NCI-H524 (cell line): ENCODE results near the gene PROK1.
"Not testable (repeated sequence)": the region's sequence is repeated elsewhere in the genome, so short reads cannot be mapped to it uniquely, and the experiment has no call there.

ENCODE experiments used
- DNase-seq, 2 experiments: peaks; one replicate each; lab custom pipeline; 2025; lab: John Stamatoyannopoulos, UW

Gene PROK1, protein sequence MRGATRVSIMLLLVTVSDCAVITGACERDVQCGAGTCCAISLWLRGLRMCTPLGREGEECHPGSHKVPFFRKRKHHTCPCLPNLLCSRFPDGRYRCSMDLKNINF

DNA sequence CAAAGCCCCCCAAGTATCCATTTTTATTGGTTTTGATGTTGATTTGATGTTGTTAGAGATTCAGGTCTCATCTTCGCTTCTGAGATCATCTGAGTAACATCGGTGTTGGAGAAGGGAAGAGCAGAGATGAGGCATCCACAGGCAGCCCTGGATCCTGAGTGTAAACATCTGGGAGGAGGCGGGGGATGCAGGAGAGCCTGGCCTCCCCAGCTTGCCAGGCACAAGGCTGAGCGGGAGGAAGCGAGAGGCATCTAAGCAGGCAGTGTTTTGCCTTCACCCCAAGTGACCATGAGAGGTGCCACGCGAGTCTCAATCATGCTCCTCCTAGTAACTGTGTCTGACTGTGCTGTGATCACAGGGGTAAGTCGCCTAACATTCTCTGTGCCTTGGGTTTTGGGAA lies at the start of gene PROK1:
Gene PROK1 (plus strand): TSS at position 221 of the 400 bp plus-strand sequence. CDS start 68 bp downstream, at position 289.
- no peak for DNase-seq

GRCh38 chr1:110403805-110404204 lies 47.1 kb upstream of the PROK1 start:
- no peak for DNase-seq

DNA sequence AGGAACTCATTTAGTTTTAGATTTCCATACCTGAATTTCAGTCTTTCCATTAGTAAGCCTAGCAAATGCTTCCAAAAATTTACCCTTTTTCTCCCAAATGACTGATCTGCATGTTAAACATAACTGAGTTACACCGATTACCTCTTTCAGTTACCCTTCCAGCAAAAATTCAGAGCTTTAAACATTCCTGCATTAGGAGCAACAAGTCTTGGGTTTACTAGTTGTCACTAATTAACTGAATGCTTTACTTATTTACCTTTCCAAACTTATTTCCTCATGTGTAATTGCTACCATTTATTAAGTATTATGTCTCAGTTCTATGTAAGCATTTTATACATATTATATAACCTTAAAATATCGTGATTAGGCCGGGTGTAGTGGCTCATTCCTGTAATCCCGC lies 46.5 kb upstream of the PROK1 start:
- DNase-seq = no peak

GRCh38 chr1:110406407-110406806 lies 44.5 kb upstream of the PROK1 start:
- DNase-seq = not testable (repeated sequence)

DNA sequence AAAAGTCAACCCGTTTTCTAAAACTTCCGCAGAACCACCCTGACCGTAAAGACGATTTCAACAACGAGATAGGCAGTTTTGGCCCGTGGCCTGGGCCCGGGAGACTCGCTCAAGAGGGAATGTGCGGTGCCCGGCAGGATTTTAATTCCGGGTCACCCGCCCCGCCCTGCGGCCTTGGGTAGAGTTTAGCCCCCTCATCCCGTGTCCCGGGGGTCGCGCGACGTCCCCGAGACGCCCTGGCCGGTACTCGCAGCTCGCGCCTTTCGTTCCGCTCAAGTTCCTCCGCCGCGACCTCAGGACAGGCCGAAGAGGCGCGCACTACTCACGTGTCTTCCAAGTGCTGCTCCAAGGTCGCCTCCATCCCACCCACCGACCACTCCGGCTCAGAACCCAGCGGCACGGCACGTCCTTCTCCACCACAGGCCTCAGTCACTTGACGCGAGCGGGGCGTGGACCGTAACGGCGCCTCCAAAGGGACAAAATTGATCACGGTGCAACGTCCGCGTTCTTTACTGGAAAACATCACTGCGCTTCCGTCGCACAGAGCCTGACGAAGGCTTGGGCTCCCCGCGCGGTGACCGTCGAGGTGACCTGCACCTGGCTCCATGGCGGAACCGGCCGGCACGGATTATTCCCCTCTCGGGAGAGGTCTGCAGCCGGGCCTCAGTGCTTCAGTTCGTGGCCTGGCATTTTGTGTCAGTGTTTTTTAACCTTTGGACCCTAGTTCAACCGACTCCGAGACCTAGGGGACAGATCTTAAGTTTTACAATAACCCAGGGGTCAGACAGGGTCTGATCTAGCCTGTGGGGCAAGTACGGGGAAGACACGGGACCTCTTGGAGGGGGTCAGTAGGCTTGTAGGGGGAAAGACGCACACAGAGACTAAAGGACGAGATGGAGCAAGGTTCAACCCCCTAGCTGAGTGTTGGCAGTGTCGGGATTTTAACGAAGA lies 43.4 kb upstream of the PROK1 start, which contains the start of gene LAMTOR5:
Gene LAMTOR5 (minus strand): TSS at position 435 of the 951 bp plus-strand sequence. CDS start 74 bp downstream, at position 361.
- DNase-seq = peak; percentile 82 to 91

DNA sequence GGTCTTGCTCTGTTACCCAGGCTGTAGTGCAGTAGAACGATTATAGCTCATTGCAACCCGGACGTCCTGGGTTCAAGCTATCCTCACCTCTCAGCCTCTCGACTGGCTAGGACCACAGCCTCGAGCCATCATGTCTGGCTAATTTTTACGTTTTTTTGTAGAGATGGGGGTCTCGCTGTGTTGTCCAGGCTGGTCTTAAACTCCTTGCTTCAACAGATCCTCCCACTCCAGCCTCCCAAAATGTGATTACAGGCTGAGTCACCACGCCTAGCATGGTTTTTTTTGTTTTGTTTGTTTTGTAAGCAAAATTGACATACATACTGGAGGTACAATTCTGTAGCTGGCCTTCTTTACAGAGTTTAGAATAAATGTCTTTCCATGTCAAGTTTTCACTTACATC lies 42.5 kb upstream of the PROK1 start:
- DNase-seq = no peak

- no peak for DNase-seq
Measured at GRCh38 chr1:110409316-110409715, 41.6 kb upstream of the PROK1 start.

- DNase-seq = no peak
Measured at GRCh38 chr1:110411173-110411735, 39.7 kb upstream of the PROK1 start.

- DNase-seq = peak; percentile 46 to 63
Measured at GRCh38 chr1:110412576-110412975, 38.4 kb upstream of the PROK1 start.

DNA sequence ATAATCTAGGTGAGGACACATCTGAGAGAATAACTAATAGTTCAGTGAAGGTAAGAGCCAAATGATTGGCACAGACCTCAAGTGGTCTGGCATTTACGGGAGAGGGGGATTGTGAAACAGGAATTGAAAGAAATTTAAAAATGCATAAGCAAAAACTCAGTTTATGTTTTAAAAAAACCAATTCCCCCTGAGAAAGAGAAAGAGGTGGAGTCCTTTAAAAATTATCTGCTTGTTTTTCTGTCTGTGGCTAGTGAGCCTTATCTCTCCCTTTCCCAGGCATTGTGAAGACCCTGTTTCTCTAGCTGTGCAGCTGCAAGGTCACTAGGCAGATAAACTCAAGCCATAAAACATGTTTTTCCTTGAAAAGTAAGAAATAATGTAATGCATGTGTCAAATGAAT lies 37.9 kb upstream of the PROK1 start:
- not testable (repeated sequence) for DNase-seq

- no peak for DNase-seq
Measured at GRCh38 chr1:110418729-110419128, 32.2 kb upstream of the PROK1 start.

GRCh38 chr1:110420023-110420662 lies 30.8 kb upstream of the PROK1 start:
- DNase-seq = no peak

GRCh38 chr1:110420874-110421793 lies 29.8 kb upstream of the PROK1 start:
- no peak for DNase-seq

DNA sequence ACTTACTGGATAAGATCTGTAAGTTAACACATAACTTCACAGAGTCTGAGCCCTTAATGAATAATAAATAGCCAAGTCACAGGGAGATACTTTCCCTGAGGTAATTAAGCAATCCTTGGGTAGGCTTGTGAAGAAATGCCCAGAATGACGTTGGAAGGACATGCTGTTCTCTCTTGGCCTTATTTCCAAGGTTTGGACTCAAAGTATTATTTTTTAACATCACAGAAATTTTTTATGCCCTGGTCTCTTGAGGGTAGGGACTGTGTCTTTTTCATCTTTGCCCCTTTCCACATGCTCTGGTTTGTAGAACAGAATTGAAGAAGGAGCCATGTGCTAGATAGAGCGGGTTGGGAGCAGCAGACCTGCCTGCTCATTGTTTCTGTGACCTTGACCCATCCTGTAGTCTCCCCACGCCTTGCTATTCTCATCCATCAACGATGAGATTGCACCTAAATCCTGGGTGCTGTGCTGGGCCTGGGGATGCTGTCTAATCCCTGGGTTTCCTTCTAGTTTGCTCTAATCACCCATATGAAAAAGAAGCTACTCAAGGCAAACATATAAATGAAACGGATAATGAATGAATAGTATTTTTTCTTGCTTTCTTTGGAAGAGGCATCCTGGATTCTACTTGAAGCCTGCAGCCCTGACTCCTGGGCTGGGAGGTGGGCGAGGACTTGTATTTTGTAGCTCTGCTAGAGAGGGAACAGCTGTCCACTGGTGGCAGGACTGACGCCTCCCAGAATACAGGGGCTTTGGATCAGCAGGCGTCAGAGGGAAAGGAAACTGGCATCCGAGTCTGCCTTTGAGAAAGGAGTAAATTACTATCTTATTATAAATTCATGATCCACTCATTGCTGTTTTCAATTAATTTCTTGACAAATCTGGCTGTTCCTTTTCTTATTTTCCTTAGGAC lies 26.0 kb upstream of the PROK1 start:
- peak; percentile 53 to 72 for DNase-seq

- DNase-seq = peak; percentile 42 to 68
Measured at GRCh38 chr1:110425612-110426152, 25.3 kb upstream of the PROK1 start.

GRCh38 chr1:110426854-110427253 lies 24.1 kb upstream of the PROK1 start:
- no peak for DNase-seq

DNA sequence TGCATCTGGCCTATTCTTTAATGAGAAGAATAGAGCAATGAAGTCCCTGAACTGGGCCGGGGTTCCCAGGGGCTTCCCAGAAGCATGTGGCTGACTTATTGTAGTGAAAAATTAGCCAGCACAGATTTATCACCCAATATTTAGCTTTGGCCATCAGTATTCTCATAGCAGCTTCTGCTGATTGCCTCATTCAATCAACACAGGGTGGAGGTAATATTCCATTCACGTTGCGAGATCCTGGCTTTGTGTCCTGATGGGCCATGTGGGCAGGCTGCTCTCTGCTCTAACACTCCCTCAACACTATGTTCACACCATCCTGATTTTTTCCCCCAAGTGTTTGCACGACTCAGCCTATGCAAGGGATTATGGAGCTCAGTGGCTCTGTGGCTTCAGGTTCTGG lies 22.0 kb upstream of the PROK1 start:
- no peak for DNase-seq

DNA sequence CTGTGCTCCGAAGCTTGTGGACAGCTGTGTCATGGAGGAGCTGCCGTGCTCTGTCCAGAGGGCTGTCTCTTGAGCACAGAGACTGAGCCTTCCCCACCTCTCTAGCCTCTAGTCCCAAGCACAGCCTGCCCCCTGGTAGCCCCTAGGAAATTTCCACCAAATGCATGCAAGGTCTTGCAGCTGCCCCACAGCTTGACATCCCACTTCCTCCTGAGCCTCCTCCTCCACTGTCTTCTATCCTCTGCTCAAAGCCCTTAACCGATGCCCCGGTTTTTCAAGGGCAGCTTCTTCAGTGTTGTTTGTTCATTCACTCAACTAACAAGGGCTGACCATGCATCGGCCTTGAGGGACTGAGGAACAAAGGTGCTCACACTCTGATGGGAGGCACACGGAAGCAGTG lies 20.6 kb upstream of the PROK1 start:
- no peak for DNase-seq

GRCh38 chr1:110430901-110431300 lies 20.0 kb upstream of the PROK1 start:
- no peak for DNase-seq

GRCh38 chr1:110433213-110433612 lies 17.7 kb upstream of the PROK1 start:
- no peak for DNase-seq
